Measurements from ENCODE around the gene PSME1.

Gene PSME1

GRCh38 chr14:24177041-24177825 is 41.2 kb downstream of the PSME1 start:
- H3K27me3 Mint-ChIP-seq = no peaks in the 10 kb centered on the region
- no peak for ATAC-seq (replicated peaks)
- no peaks in the 10 kb centered on the region for H3K9me3 Mint-ChIP-seq
- H3K36me3 Mint-ChIP-seq = peaks cover 30 to 44% of the 10 kb centered on the region in 2 donors
- peaks cover 17 to 35% of the 10 kb centered on the region in 2 donors for H3K4me1 Mint-ChIP-seq
- no peak for DNase-seq
- H3K4me3 Mint-ChIP-seq = no peak overlapping the region
- peak overlapping the region; percentile 1 for H3K27ac Mint-ChIP-seq

DNA sequence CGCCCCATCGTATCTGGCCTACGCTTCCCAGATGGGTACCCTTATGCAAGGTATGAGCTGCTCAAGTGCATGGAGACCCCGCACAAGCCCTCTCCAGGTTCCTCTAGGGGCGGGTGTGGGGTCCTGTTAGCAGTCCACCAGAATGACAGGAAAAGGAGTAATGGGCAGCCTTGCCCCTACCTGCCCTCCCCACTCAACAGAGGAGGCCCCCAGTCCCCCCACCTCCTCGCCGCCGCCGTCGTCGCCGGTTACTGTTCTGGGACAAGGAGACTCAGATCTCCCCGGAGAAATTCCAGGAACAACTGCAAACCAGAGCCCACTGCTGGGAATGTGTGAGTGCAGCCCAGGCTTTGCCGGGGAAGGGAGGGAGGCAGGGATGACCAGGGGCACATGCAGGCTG is 41.9 kb downstream of the PSME1 start:
- no peak overlapping the region for H3K4me3 Mint-ChIP-seq
- peaks cover 15 to 28% of the 10 kb centered on the region in 2 donors for H3K4me1 Mint-ChIP-seq
- H3K27me3 Mint-ChIP-seq = no peaks in the 10 kb centered on the region
- ATAC-seq (replicated peaks) (no peak), DNase-seq (no peak)
- peaks cover 35 to 49% of the 10 kb centered on the region in 2 donors for H3K36me3 Mint-ChIP-seq
- H3K9me3 Mint-ChIP-seq = no peaks in the 10 kb centered on the region
- no peak overlapping the region for H3K27ac Mint-ChIP-seq

- Mint-ChIP-seq H3K9me3 (no peaks in the 10 kb centered on the region), H3K4me3 (no peak overlapping the region), H3K27ac (peak overlapping the region; percentile 79)
Observed at GRCh38 chr14:24178399-24179178, 42.6 kb downstream of the PSME1 start.

GRCh38 chr14:24179294-24179960 is 43.4 kb downstream of the PSME1 start:
- peaks cover 43 to 58% of the 10 kb centered on the region in 2 donors for H3K36me3 Mint-ChIP-seq
- no peaks in the 10 kb centered on the region for H3K9me3 Mint-ChIP-seq
- H3K4me1 Mint-ChIP-seq = peaks cover 14 to 24% of the 10 kb centered on the region in 2 donors
- H3K4me3 Mint-ChIP-seq = peak overlapping the region in 1 of 2 donors; percentile 11
- ATAC-seq (replicated peaks) = peak; percentile 10 to 26
- H3K27me3 Mint-ChIP-seq = no peaks in the 10 kb centered on the region
- no peak for DNase-seq
- H3K27ac Mint-ChIP-seq = peak overlapping the region; percentile 79

More at GRCh38 chr14:24178399-24179178, 42.6 kb downstream of the PSME1 start:
- Mint-ChIP-seq H3K4me1 (peaks cover 14 to 24% of the 10 kb centered on the region in 2 donors), H3K36me3 (peaks cover 42 to 55% of the 10 kb centered on the region in 2 donors), H3K27me3 (no peaks in the 10 kb centered on the region)
- DNase-seq (no peak), ATAC-seq (replicated peaks) (no peak)

DNA sequence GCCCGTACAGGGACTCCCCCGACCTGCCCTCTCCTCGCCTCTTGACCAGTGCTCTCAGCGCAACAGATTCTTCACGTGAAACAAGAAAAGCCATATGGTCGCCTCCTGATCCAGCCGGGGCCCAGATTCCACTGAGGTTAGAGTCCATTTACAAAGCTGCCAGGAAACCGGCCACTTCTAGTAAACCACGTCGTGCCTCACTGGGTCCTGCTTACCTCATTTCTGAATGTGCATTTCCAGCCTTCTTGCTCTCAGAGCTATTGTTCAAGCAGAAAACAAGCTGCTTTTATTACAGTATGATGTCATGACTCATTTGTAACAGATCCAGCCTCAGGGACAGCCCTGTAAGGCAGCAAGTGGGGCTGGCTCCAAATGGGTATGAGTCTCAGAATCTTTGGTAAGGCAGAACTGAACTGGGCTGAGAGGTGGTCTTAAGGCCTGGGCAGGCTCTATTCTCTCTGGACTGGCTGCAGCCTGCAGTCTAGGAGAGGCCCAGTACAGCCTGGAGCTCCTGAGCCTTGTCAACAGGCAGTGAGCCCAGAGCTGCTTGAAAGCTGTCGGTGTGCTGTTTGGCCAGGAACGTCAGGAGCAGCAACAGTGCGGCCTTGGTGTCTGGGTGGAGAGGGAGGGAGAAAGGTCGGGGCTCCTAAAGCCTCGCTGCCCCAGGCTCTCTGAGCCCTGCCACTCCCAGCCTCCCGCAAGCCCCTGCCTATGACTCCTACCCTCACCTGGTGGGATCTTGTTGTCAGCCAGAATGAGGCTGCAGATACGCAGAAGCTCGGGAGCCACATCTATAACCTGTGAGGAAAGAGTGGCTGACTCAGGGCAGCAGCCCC is 44.2 kb downstream of the PSME1 start:
- Mint-ChIP-seq H3K4me1 (peaks cover 17 to 24% of the 10 kb centered on the region in 2 donors), H3K27ac (no peak overlapping the region), H3K27me3 (no peaks in the 10 kb centered on the region), H3K9me3 (no peaks in the 10 kb centered on the region), H3K4me3 (no peak overlapping the region), H3K36me3 (peaks cover 48 to 60% of the 10 kb centered on the region in 2 donors)
- peak; percentile 49 to 59 for ATAC-seq (replicated peaks)
- no peak for DNase-seq

GRCh38 chr14:24181371-24182077 is 45.5 kb downstream of the PSME1 start:
- ATAC-seq (replicated peaks) = no peak
- H3K36me3 Mint-ChIP-seq = peaks cover 49 to 70% of the 10 kb centered on the region in 2 donors
- no peaks in the 10 kb centered on the region for H3K27me3 Mint-ChIP-seq
- no peaks in the 10 kb centered on the region for H3K9me3 Mint-ChIP-seq
- no peak for DNase-seq
- H3K4me1 Mint-ChIP-seq = peaks cover 17 to 30% of the 10 kb centered on the region in 2 donors
- H3K4me3 Mint-ChIP-seq = no peak overlapping the region
- H3K27ac Mint-ChIP-seq = peak overlapping the region; percentile 56

GRCh38 chr14:24182110-24182882 is 46.3 kb downstream of the PSME1 start:
- H3K36me3 Mint-ChIP-seq = peaks cover 48 to 71% of the 10 kb centered on the region in 2 donors
- DNase-seq = no peak
- H3K9me3 Mint-ChIP-seq = no peaks in the 10 kb centered on the region
- no peak for ATAC-seq (replicated peaks)
- H3K27me3 Mint-ChIP-seq = no peaks in the 10 kb centered on the region
- peaks cover 21 to 35% of the 10 kb centered on the region in 2 donors for H3K4me1 Mint-ChIP-seq
- H3K27ac Mint-ChIP-seq = peak overlapping the region; percentile 56
- H3K4me3 Mint-ChIP-seq = no peak overlapping the region

- no peak for ATAC-seq (replicated peaks)
- peaks cover 27 to 43% of the 10 kb centered on the region in 2 donors for H3K4me1 Mint-ChIP-seq
- H3K36me3 Mint-ChIP-seq = peaks cover 47 to 68% of the 10 kb centered on the region in 2 donors
- no peaks in the 10 kb centered on the region for H3K9me3 Mint-ChIP-seq
- no peaks in the 10 kb centered on the region for H3K27me3 Mint-ChIP-seq
- H3K27ac Mint-ChIP-seq = peak overlapping the region; percentile 77
- H3K4me3 Mint-ChIP-seq = no peak overlapping the region
- DNase-seq = no peak
Observed at GRCh38 chr14:24183014-24183481, 47.1 kb downstream of the PSME1 start.

DNA sequence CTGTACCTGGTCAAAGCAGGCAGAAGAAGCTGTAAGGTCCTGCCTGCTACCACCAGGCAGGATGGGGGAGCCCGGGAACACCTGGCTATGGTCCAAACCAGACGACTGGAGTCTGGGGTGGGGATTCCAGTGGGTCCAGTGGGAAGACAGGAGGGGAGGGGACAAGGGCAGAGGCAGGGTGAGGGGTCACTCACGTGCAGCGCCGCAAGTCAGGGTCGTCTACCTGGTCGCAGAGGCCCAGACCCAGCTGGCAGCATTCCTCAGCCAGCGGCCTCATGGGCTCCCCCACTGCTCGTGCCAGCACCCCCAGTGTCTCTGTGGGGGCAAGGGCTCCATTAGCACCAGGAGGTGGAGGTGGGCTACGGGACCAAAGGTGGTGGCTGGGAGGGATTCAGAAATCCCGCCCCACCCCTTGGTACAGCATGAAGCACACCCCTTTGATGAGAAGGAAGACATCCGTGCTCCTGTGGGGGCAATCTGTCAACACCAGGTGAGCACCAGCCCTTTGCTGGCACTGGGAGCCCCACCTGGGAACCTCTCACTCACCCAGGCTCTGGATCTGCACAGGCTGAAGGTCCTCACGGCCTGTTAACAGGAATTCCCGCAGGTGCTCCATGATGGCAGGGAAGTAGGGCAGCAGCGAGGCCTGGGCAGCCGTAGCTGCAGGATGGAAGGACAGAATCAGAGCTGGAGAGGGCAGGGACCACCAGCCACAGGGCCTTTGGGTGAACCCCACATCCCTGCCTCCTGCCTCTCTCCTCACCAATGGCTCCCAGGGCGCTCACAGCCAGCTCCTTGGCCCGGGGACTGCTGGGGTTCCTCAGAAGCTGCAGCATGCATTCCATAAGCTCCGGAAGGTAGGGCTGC is 48.3 kb downstream of the PSME1 start:
- no peaks in the 10 kb centered on the region for H3K27me3 Mint-ChIP-seq
- peaks cover 41 to 62% of the 10 kb centered on the region in 2 donors for H3K36me3 Mint-ChIP-seq
- DNase-seq (no peak), ATAC-seq (replicated peaks) (no peak)
- H3K27ac Mint-ChIP-seq = peak overlapping the region; percentile 75
- no peak overlapping the region for H3K4me3 Mint-ChIP-seq
- no peaks in the 10 kb centered on the region for H3K9me3 Mint-ChIP-seq
- peaks cover 25 to 43% of the 10 kb centered on the region in 2 donors for H3K4me1 Mint-ChIP-seq

DNA sequence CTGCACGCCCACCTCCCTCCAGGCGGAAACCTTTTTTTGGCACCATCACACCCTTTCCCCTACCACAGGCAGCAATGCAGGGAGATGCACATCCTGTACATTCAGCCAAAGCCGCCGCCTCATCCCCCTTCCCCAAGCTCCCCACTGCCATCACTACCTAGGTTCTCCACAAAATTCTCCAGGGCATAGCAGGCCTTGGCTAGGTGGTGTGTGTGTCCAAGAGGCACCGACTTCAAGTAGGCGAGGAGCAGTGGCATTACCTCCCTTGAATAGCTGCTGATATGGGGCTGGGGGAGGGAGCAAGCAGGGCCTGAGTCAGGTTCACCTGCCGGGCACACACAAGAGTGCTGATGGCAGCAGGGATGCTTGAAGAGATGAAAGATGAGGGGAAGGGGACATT is 49.0 kb downstream of the PSME1 start:
- H3K4me1 Mint-ChIP-seq = peaks cover 20 to 41% of the 10 kb centered on the region in 2 donors
- no peaks in the 10 kb centered on the region for H3K27me3 Mint-ChIP-seq
- DNase-seq = no peak
- peaks cover 37 to 58% of the 10 kb centered on the region in 2 donors for H3K36me3 Mint-ChIP-seq
- no peaks in the 10 kb centered on the region for H3K9me3 Mint-ChIP-seq
- no peak overlapping the region for H3K27ac Mint-ChIP-seq
- H3K4me3 Mint-ChIP-seq = no peak overlapping the region
- no peak for ATAC-seq (replicated peaks)

GRCh38 chr14:24185741-24186140 is 49.7 kb downstream of the PSME1 start:
- peaks cover 20 to 38% of the 10 kb centered on the region in 2 donors for H3K4me1 Mint-ChIP-seq
- no peaks in the 10 kb centered on the region for H3K9me3 Mint-ChIP-seq
- H3K36me3 Mint-ChIP-seq = peaks cover 37 to 56% of the 10 kb centered on the region in 2 donors
- no peak overlapping the region for H3K27ac Mint-ChIP-seq
- H3K27me3 Mint-ChIP-seq = no peaks in the 10 kb centered on the region
- H3K4me3 Mint-ChIP-seq = no peak overlapping the region
- ATAC-seq (replicated peaks) (no peak), DNase-seq (no peak)

Measured in stimulated activated naive B cell treated with anti-CD40 and anti-IgM and Interleukin-4, amounts not matched to agents 10 μg/mL and 1 μg/mL and 100 μg/mL, for 72 hours (primary cell).